Lung (tissue), 12 donors: Measurements from ENCODE around the gene RMI2. TPM values are rescaled to one million over a fixed set of nuclear protein-coding genes. Genes with fewer than 3 reads are reported as not detected.
A peak's percentile ranks its signal among the peaks of the same experiment; 100 is the strongest.

ENCODE experiments used
- ATAC-seq: fragments of 200-7000 bp; cut with Tn5 transposase; one replicate; pipeline ENCODE4 v1.9.1; 2020; ENCODE audit warnings: moderate number of reproducible peaks; ENCODE audit not compliant: insufficient read depth, low FRiP score
- DNase-seq, 3 donors: peaks; one replicate each; pipeline ENCODE4 v3.0.0-alpha.2; 2013 to 2017
- H3K27ac ChIP-seq, 2 donors: one replicate each; pipeline ENCODE4 v1.5.1; 2013; ENCODE audit warnings: mild to moderate bottlenecking in 2 of 2, moderate library complexity in 2 of 2, control low read depth in 1 of 2, inconsistent platforms in 1 of 2, low read depth in 1 of 2, low read length in 1 of 2
- H3K27me3 ChIP-seq, 3 donors: one replicate each; pipeline ENCODE4 v1.5.1; 2013; ENCODE audit warnings: low read length in 2 of 3; ENCODE audit not compliant: control insufficient read depth in 3 of 3, insufficient read depth in 3 of 3
- H3K36me3 ChIP-seq, 4 donors: one replicate each; pipeline ENCODE4 v1.5.1; 2013; ENCODE audit warnings: low read length in 4 of 4, mild to moderate bottlenecking in 1 of 4, moderate library complexity in 1 of 4; ENCODE audit not compliant: control insufficient read depth in 4 of 4, insufficient read depth in 4 of 4
- H3K4me1 ChIP-seq, 5 donors: one replicate each; pipeline ENCODE4 v1.5.1; 2013; ENCODE audit warnings: low read length in 5 of 5, mild to moderate bottlenecking in 2 of 5, moderate library complexity in 1 of 5; ENCODE audit not compliant: control insufficient read depth in 5 of 5, insufficient read depth in 5 of 5
- H3K4me3 ChIP-seq: one replicate; pipeline ENCODE4 v1.5.1; 2013; ENCODE audit warnings: mild to moderate bottlenecking, control low read depth, moderate library complexity
- H3K9ac ChIP-seq, 2 donors: one replicate each; pipeline ENCODE4 v1.5.1; 2013; ENCODE audit warnings: low read length in 2 of 2, control low read depth in 1 of 2; ENCODE audit not compliant: insufficient read depth in 1 of 2
- H3K9me3 ChIP-seq, 4 donors: one replicate each; pipeline ENCODE4 v1.5.1; 2013; ENCODE audit warnings: low read length in 3 of 4, mild to moderate bottlenecking in 1 of 4, moderate library complexity in 1 of 4; ENCODE audit not compliant: control insufficient read depth in 4 of 4, insufficient read depth in 3 of 4
- CTCF ChIP-seq: IDR thresholded peaks from 2 replicates; pipeline ENCODE4 v1.5.1; 2012; ENCODE audit warnings: mild to moderate bottlenecking; ENCODE audit errors: control extremely low read depth, extremely low read depth
- WGBS, 2 donors: extraction: QIAGEN DNeasy Blood & Tissue Kit; methylation state at CpG; one replicate each; pipeline ENCODE4 v1.1.7; 2013; 5-methylcytosine and 5-hydroxymethylcytosine counted together
- polyA plus RNA-seq, 2 donors: library from polyadenylated mRNA; stranded (reverse); fragments of 200-250 nt; gene quantifications; one replicate each; pipeline ENCODE4 v1.2.1, GENCODE V29; 2013
- total RNA-seq, 2 donors: library from RNA; depleted of rRNA in 1 of 2; stranded (reverse); fragments of >200 nt in 1 of 2; gene quantifications; one replicate each; pipeline ENCODE4 v1.2.1, GENCODE V29; 2014 to 2021
- donor health status: control.
- donor health status: control.
- donor health status: Bipolar disorder and iron deficiency.
- donor health status: healthy.
- donor health status: DM: yes; HTN: yes; CAD: no.

The RMI2 gene
- total and polyA plus RNA-seq, 4 donors = 2.5 to 7.2 (median 4.5) TPM

- H3K4me1 ChIP-seq = peaks cover 0 to 14% (median 2%) of the 10 kb centered on the region in 5 donors
- WGBS, 2 donors = 65 to 88% methylated on average over 4 of the region's 4 CpGs
- no peak overlapping the region for H3K4me3 ChIP-seq
- no peaks in the 10 kb centered on the region for H3K9me3 ChIP-seq
- H3K9ac ChIP-seq = no peak overlapping the region
- ATAC-seq (no peak), DNase-seq (peak in 1 of 3 donors; percentile 84)
- TF ChIP-seq CTCF = no peak
- H3K27ac ChIP-seq = no peak overlapping the region
- no peaks in the 10 kb centered on the region for H3K36me3 ChIP-seq
- H3K27me3 ChIP-seq = no peaks in the 10 kb centered on the region
Observed at GRCh38 chr16:11340710-11341109, 4.5 kb upstream of the RMI2 start.

- no peak for ATAC-seq
- Histone ChIP-seq H3K27me3 (no peaks in the 10 kb centered on the region), H3K27ac (no peak overlapping the region), H3K4me3 (no peak overlapping the region), H3K4me1 (peaks cover 0 to 20% (median 3%) of the 10 kb centered on the region in 5 donors), H3K9me3 (no peaks in the 10 kb centered on the region), H3K36me3 (no peaks in the 10 kb centered on the region), H3K9ac (no peak overlapping the region)
- WGBS, 2 donors = 92 to 94% methylated on average over 9 of the region's 9 CpGs
- no peak for TF ChIP-seq CTCF
- no peak for DNase-seq
Observed at GRCh38 chr16:11341371-11341770, 3.9 kb upstream of the RMI2 start.

- DNase-seq = no peak
- Histone ChIP-seq H3K4me3 (no peak overlapping the region), H3K9ac (no peak overlapping the region), H3K4me1 (peaks cover 0 to 29% (median 7%) of the 10 kb centered on the region in 5 donors), H3K36me3 (no peaks in the 10 kb centered on the region), H3K27ac (no peak overlapping the region), H3K9me3 (no peaks in the 10 kb centered on the region), H3K27me3 (no peaks in the 10 kb centered on the region)
- no peak for TF ChIP-seq CTCF
- 83 to 87% methylated on average over 5 of the region's 5 CpGs for WGBS, 2 donors
- no peak for ATAC-seq
Observed at GRCh38 chr16:11342021-11342855, 3.0 kb upstream of the RMI2 start.
